ENCODE data around the gene TNS3. TPM values are rescaled to one million over a fixed set of nuclear protein-coding genes. Genes with fewer than 3 reads are reported as not detected.
"Not testable (repeated sequence)": the region's sequence is repeated elsewhere in the genome, so short reads cannot be mapped to it uniquely, and the experiment has no call there.

TNS3 gene
- total and polyA plus RNA-seq, 10 donors, result 17.7 to 247 (median 147) TPM

DNA sequence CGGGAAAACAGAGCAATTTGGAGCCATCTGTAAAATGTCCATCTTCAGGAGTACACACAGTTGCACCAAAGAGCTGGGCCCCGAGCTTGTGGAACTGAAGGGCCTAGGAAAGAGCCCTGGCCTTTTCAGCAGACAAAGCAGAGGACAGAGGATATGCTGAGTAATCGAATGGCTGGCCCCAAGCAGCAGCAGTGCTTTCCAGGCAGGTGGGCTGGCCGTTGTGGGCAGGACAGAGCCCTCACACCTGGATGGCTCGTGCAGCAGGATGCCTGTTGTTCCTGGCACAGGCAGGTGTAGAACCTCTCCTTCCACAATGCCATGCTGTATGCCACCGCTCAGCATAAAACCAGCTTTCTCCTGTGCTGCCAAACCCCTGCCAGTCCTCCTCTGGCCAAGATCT, 32.5 kb upstream of the TNS3 start:
- H3K9me3 ChIP-seq, result no peaks in the 10 kb centered on the region
- no peak for DNase-seq
- WGBS, 5 donors, result 80 to 93% (median 81%) methylated on average over 2 to 6 of the region's 6 CpGs
- no peak overlapping the region for H3K27ac ChIP-seq
- TF ChIP-seq POLR2AphosphoS5 (IDR thresholded peaks at IDR 0.05) (no peak), CTCF (IDR thresholded peaks at IDR 0.05 in 8 of 11, conservative IDR thresholded peaks at IDR 0.05 in 3 of 11) (no peak), POLR2A (IDR thresholded peaks at IDR 0.05) (no peak)
- H3K4me3 ChIP-seq, result no peak overlapping the region
- intact Hi-C loops (cut with DNase I; ENCODE audit: low total_unique reads), result no loop called here
- peaks cover 0 to 6% (median 0%) of the 10 kb centered on the region in 6 donors for H3K4me1 ChIP-seq
- H3K36me3 ChIP-seq, result no peaks in the 10 kb centered on the region
- no peaks in the 10 kb centered on the region for H3K27me3 ChIP-seq (replicated peaks in 1 of 7)

GRCh38 chr7:47611045-47611511, 29.2 kb upstream of the TNS3 start:
- H3K4me3 ChIP-seq, result no peak overlapping the region
- DNase-seq, result no peak
- no peaks in the 10 kb centered on the region for H3K9me3 ChIP-seq
- WGBS, 5 donors, result 75 to 82% (median 78%) methylated on average over 10 of the region's 10 CpGs
- H3K27ac ChIP-seq, result peak overlapping the region in 7 of 8 donors; percentile 22 to 68 (median 50)
- no peaks in the 10 kb centered on the region for H3K36me3 ChIP-seq
- no peak for TF ChIP-seq CTCF (IDR thresholded peaks at IDR 0.05 in 8 of 11, conservative IDR thresholded peaks at IDR 0.05 in 3 of 11)
- no peak for TF ChIP-seq POLR2AphosphoS5 (IDR thresholded peaks at IDR 0.05)
- TF ChIP-seq POLR2A (IDR thresholded peaks at IDR 0.05), result no peak
- H3K27me3 ChIP-seq (replicated peaks in 1 of 7), result no peaks in the 10 kb centered on the region
- peaks cover 0 to 6% (median 0%) of the 10 kb centered on the region in 6 donors for H3K4me1 ChIP-seq
- intact Hi-C loops (cut with DNase I; ENCODE audit: low total_unique reads), result no loop called here

DNA sequence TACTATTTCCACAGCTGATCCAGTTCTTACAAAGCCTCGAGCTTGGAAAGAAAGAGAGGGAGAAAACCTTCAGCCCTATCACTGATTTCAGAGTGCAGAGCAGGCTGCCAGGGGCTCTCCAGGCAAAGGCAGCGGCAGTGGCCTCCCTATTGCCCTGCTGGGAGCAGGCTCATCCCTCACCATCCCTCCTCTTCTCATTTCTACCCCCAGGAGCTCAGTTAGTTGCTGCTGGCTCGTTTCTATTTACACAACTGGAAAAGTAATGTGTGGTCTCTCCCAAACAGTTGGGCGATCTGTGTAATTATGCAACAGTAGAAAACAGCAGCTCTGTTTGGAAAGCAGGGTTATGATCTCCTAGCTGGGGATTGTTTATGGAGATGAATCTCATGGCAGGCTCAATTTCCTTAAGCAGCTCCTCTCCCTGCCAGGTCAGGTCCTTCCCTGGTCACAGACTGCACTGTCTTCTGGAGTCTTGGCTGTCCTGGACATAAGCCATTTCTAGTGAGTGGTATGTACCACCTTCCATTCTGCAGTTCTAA, 28.7 kb upstream of the TNS3 start:
- Histone ChIP-seq H3K27ac (peak overlapping the region in 7 of 8 donors; percentile 22 to 68 (median 50)), H3K4me3 (no peak overlapping the region), H3K4me1 (peaks cover 0 to 10% (median 0%) of the 10 kb centered on the region in 6 donors), H3K27me3 (replicated peaks in 1 of 7) (no peaks in the 10 kb centered on the region), H3K9me3 (no peaks in the 10 kb centered on the region), H3K36me3 (no peaks in the 10 kb centered on the region)
- WGBS, 5 donors, result 51 to 76% (median 65%) methylated on average over 4 of the region's 4 CpGs
- TF ChIP-seq POLR2AphosphoS5 (IDR thresholded peaks at IDR 0.05), result peak in 2 of 3 donors; percentile 30 to 42
- no peak for TF ChIP-seq CTCF (IDR thresholded peaks at IDR 0.05 in 8 of 11, conservative IDR thresholded peaks at IDR 0.05 in 3 of 11)
- TF ChIP-seq POLR2A (IDR thresholded peaks at IDR 0.05), result no peak
- intact Hi-C loops (cut with DNase I; ENCODE audit: low total_unique reads), result no loop called here
- no peak for DNase-seq

GRCh38 chr7:47609803-47610452, 28.0 kb upstream of the TNS3 start:
- no peaks in the 10 kb centered on the region for H3K36me3 ChIP-seq
- TF ChIP-seq POLR2A (IDR thresholded peaks at IDR 0.05) (no peak), POLR2AphosphoS5 (IDR thresholded peaks at IDR 0.05) (no peak), CTCF (IDR thresholded peaks at IDR 0.05 in 8 of 11, conservative IDR thresholded peaks at IDR 0.05 in 3 of 11) (no peak)
- no peaks in the 10 kb centered on the region for H3K9me3 ChIP-seq
- peak overlapping the region in 7 of 8 donors; percentile 22 to 68 (median 47) for H3K27ac ChIP-seq
- no peaks in the 10 kb centered on the region for H3K27me3 ChIP-seq (replicated peaks in 1 of 7)
- no peak overlapping the region for H3K4me3 ChIP-seq
- DNase-seq, result no peak
- 83 to 87% (median 87%) methylated on average over 16 of the region's 16 CpGs for WGBS, 5 donors
- peaks cover 0 to 16% (median 0%) of the 10 kb centered on the region in 6 donors for H3K4me1 ChIP-seq
- intact Hi-C loops (cut with DNase I; ENCODE audit: low total_unique reads), result no loop called here

GRCh38 chr7:47606593-47607046, 24.7 kb upstream of the TNS3 start:
- Histone ChIP-seq H3K4me1 (peaks cover 5 to 36% (median 11%) of the 10 kb centered on the region in 6 donors), H3K27ac (peak overlapping the region in 5 of 8 donors; percentile 35 to 72 (median 42))
- DNase-seq; H3K27me3 ChIP-seq (replicated peaks in 1 of 7); H3K9me3 ChIP-seq; H3K4me3 ChIP-seq; H3K36me3 ChIP-seq; intact Hi-C loops (cut with DNase I; ENCODE audit: low total_unique reads): not testable (repeated sequence)
- WGBS, 5 donors, result 93 to 98% (median 94%) methylated on average over 9 of the region's 9 CpGs

All from spleen (tissue), 11 donors.